Inferior parietal cortex (tissue), 1 donor: Measurements from ENCODE around the gene KRTAP1-3.
"Not testable (repeated sequence)": the region's sequence is repeated elsewhere in the genome, so short reads cannot be mapped to it uniquely, and the experiment has no call there.

ENCODE experiments used
- DNase-seq: peaks from one replicate; pipeline ENCODE4 v3.0.0-alpha.2; 2016; ENCODE audit errors: extremely low spot score

The KRTAP1-3 gene

DNA sequence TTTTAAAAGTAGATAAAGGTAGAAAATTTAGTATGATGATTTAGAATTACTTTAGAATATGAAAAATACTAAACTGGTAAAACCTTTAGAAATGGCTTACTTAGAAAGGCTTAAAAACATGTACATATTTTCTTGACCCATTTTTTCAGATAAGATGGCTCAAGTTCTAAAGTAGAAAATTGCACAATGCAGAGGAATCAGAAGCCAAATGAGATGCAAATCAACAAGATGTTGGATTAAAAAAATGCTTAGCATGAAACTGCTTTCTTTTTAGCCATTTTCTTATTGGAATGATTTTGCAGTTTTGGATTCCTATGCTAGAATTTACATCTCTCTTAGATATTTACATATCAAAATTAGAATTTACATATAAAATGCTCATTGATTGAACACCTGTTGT is 24.2 kb downstream of the KRTAP1-3 start:
- DNase-seq, result no peak

DNA sequence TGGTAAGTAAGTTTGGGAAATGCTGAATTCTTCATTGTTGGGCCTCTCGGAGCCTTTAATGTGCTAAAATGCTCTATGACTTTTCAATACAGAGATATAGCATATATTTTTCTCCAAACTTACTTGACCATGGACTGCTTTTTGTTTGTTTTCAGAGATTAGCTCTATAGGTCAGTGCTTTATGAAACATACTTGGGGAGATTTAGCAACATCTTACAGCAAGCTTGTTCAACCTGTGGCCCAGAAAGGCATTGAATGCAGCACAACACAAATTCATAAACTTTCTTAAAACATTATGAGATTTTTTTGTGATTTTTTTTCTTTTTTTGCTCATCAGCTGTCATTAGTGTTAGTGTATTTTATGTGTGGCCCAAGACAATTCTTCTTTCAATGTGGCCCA is 24.7 kb downstream of the KRTAP1-3 start:
- no peak for DNase-seq

DNA sequence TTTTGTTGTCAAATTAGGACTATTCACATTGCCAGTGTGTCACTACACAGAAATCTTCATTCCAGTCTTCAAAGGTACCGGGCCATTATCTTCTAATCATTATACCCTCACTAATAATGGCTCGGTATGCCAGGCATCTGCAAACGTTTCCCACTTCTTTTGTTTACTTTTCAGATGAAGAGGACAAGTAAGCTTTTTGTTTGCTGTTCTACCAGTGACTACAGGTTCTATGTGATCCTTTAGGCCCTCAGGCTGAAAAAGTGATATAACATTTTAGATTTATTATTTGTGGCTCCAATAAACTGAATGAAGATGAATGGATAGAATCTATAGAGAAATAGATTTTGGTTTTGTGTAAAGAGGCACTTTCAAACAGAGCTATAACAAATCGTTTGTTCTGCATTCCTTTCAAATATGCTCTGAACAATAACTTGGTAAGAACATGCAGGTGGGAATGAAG is 25.3 kb downstream of the KRTAP1-3 start:
- DNase-seq, result no peak

DNA sequence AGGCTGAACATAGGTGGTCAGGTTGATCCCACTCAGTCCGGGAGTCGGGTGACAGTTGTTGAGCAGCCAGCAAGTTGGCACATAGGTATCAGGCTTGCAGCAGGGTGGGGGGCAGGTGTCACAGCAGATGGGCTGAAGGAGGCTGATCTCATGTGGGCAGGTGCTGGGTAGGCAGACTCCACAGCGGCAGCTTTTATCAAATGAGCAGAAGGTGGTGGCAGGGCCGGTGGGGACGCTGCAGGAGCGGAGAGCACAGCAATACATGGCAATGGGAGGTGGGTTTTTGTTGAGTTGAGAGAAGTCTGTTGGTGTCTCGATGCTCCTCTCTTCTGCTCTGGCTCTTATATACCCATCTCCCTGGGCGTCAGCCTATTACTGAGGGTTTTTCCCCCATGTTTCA is 25.9 kb downstream of the KRTAP1-3 start, which contains the start of gene KRTAP3-1:
KRTAP3-1 (minus strand) TSS at position 318 of the 400 bp plus-strand sequence; CDS start at position 264, 54 bp downstream.
- DNase-seq, result no peak

DNA sequence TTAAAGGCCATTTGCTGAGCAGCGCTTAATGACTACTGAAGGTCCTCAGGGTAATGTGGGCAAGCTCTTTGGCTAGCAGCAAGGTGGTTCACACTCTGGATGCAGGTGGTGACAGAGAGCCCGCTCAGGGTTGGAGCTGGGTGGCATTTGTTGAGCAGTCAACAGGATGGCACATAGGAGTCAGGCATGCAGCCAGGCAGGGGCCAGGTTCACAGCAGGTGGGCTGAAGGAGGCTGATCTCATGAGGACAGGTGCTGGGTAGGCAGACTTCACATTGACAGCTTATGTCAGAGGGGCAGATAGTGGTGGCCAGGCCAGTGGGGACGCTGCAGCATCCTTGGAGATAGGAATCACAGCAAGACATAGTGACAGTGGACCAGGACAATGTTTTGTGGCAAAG is 30.3 kb downstream of the KRTAP1-3 start:
- no peak for DNase-seq

- no peak for DNase-seq
Measured at GRCh38 chr17:41003926-41004325, 30.7 kb downstream of the KRTAP1-3 start.

DNA sequence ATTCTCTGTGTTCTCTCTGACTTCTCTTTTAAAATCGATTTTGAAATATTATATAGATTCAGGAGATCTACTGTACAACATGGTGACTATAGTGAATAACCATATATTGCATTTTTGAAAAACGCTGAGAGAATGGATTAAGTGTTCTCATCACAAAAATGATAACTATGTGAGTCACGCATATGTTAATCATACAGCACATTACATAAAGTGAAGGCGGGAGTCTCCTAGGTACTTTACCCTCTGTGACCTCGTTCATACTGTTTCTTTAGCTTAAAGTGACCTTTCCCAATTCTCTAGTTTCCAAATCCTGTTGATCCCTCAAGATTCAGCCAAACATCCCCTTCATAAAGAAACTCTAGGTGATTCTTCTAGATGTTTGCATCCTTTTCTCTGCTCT is 31.9 kb downstream of the KRTAP1-3 start:
- DNase-seq, result no peak

- no peak for DNase-seq
Measured at GRCh38 chr17:41001795-41002194, 32.9 kb downstream of the KRTAP1-3 start.

DNA sequence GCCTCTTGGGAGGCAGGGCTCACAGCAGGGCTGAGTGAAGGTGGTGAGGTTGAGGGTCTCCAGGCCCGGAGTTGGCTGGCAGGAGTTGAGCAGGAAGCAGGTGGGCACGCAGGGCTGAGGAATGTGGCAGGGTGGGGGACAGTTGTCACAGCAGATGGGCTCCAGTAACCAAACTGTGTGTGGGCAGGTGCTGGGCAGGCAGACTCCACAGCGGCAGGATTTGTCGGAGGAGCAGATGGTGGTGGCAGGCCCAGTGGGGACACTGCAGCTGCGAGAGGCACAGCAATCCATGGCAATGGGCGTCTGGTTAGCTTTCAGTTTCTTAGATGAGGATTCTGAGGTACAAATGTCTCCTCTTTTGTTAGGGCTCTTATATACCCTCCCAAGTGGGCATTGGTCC is 35.1 kb downstream of the KRTAP1-3 start, which contains the start of gene KRTAP3-2:
KRTAP3-2 (minus strand) TSS at position 344 of the 400 bp plus-strand sequence; CDS start at position 291, 53 bp downstream.
- DNase-seq, result not testable (repeated sequence)

GRCh38 chr17:40997361-40997760 is 37.3 kb downstream of the KRTAP1-3 start:
- no peak for DNase-seq

GRCh38 chr17:40996829-40997228 is 37.8 kb downstream of the KRTAP1-3 start:
- DNase-seq, result no peak

- no peak for DNase-seq
Measured at GRCh38 chr17:40995116-40995515, 39.6 kb downstream of the KRTAP1-3 start.

GRCh38 chr17:40993839-40994238 is 40.8 kb downstream of the KRTAP1-3 start, which contains the start of gene KRTAP3-3:
KRTAP3-3 (minus strand) TSS chr17:40994164; CDS start chr17:40994097, 67 bp downstream.
- DNase-seq, result no peak

DNA sequence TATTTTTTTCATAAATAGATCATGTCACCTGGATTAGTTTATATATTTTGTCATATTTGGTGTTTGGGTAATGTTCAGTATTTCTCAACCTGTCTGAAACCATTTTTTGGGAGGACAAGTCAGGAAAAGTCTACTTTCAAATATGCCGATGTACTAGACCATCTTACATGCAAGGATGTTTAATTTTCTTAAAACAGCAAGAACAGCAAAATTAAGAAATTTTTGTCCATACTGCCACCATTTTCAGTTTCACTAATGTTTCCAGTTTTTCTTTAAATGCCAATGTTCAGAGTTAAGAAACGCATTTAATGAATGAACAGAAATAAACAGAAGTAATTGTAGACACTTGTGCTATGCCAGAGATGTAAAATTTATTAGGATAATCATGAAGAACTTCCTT is 41.6 kb downstream of the KRTAP1-3 start:
- no peak for DNase-seq

DNA sequence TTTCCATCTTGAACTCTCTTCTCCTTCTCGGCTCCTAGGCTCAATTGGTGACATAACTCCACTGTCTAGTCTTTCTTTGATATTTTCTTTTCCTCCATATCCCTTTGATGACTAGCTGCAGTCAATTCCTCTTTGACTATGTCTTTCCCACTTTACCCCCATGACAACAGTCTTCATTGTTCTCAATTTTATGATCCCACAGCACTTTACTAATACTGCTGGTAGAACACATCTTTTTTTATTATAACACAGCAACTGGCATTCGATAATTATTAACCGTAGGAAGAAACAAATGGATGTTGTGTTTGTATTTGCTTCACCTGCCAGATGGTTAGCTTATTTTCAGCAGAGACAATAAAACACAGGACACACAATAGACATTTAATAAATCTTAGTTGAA is 42.0 kb downstream of the KRTAP1-3 start:
- no peak for DNase-seq

DNA sequence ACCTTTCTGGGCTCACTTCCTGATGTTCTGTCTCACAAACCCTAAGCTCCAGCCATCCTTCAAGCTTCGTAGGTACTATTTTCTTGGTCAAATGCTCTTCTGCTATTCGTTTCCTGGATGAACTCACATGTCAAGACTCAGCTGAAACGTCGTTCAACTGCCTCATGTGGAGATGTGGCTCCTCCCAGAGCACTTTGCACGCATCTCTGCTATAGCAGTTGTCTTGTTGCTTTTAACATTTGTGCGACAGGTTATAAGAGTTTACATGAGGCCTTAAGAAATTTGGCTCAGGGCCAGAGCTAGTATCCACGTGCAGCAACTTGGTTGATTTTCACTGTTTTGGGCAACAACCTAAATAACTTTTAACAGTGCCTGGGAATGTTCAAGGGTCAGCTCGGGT is 47.8 kb downstream of the KRTAP1-3 start:
- DNase-seq, result no peak

DNA sequence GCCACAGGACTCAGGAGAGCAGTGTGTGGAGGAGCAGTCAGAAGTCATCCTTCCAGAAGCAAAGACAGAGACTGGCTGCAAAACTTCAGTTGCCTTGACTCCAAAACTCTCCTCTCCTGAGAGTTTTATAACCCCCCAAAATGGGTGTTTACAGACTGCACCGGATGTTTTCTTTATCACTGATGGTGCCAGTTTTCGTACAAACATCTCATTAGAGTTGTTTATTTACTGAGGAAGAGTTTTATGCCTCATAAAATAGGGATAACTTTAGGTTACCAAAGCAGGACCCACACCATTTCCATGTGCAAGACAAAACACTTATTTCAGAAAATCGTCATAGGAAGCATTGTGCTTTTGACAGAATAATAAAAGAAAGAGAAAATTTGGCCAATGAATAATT is 50.4 kb downstream of the KRTAP1-3 start, which contains the start of gene KRT40:
KRT40 (minus strand) TSS at position 101 of the 400 bp plus-strand sequence; CDS start at position 48, 53 bp downstream.
- no peak for DNase-seq
